Bronchial epithelial cell (primary cell): ENCODE data around the gene ITPR3. TPM values are rescaled to one million over a fixed set of nuclear protein-coding genes. Genes with fewer than 3 reads are reported as not detected.

ENCODE experiments used
- DNase-seq: peaks from one replicate; pipeline ENCODE4 v3.0.0-alpha.2; 2010; ENCODE audit warnings: low read depth
- FAIRE-seq: peaks from 2 replicates; lab custom pipeline; 2011; peaks lifted over from hg19 to GRCh38; lab: Jason Lieb, UNC
- H3K27me3 ChIP-seq: 2 replicates; pipeline ENCODE4 v1.5.1; 2011; ENCODE audit warnings: low read length; ENCODE audit not compliant: control insufficient read depth, insufficient read depth
- H3K36me3 ChIP-seq: 2 replicates; pipeline ENCODE4 v1.5.1; 2011; ENCODE audit warnings: low read length; ENCODE audit not compliant: control insufficient read depth, insufficient read depth
- H3K4me3 ChIP-seq: 2 replicates; pipeline ENCODE4 v1.5.1; 2011; ENCODE audit warnings: mild to moderate bottlenecking, low read depth, low read length, control low read depth
- total RNA-seq: library from RNA; depleted of rRNA; stranded (reverse); fragments of >200 nt; gene quantifications from 2 replicates; pipeline ENCODE4 v1.2.1, GENCODE V29; 2014
- TF ChIP-seq, protein P1 (sequence below): IDR thresholded peaks from 2 replicates; pipeline ENCODE4 v1.5.1; 2011; ENCODE audit warnings: mild to moderate bottlenecking, moderate library complexity, low read length, control low read depth, inconsistent platforms; ENCODE audit not compliant: insufficient read depth, severe bottlenecking

ITPR3 gene
- total RNA-seq, 1 donor from 2014 or later: 95.6 TPM

DNA sequence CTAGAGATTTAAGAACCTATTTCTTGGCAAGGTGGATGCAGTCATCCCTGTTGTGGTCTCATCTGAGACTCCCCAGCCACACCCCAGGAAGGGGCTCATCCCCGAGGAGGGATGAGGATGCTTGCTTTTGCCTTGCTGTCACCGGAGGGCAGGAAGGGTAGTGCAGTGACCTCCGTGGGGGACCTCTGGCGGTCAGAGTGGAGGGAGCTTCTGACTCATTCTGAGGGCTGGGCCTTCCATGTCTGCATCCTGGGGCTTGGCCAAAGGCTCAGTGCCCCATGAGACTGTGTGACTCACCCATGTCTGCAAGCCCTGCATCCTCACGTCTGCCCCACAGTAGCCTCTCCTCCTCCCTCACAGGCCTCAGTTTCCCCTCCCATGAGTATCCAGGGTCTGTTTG lies 51.7 kb downstream of the ITPR3 start:
- FAIRE-seq (peak; percentile 98), DNase-seq (peak; percentile 93)
- TF ChIP-seq, protein P1, sequence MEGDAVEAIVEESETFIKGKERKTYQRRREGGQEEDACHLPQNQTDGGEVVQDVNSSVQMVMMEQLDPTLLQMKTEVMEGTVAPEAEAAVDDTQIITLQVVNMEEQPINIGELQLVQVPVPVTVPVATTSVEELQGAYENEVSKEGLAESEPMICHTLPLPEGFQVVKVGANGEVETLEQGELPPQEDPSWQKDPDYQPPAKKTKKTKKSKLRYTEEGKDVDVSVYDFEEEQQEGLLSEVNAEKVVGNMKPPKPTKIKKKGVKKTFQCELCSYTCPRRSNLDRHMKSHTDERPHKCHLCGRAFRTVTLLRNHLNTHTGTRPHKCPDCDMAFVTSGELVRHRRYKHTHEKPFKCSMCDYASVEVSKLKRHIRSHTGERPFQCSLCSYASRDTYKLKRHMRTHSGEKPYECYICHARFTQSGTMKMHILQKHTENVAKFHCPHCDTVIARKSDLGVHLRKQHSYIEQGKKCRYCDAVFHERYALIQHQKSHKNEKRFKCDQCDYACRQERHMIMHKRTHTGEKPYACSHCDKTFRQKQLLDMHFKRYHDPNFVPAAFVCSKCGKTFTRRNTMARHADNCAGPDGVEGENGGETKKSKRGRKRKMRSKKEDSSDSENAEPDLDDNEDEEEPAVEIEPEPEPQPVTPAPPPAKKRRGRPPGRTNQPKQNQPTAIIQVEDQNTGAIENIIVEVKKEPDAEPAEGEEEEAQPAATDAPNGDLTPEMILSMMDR: peak; percentile 82
- H3K27me3 ChIP-seq: no peaks in the 10 kb centered on the region
- no peak overlapping the region for H3K4me3 ChIP-seq
- H3K36me3 ChIP-seq: peaks cover 66% of the 10 kb centered on the region

DNA sequence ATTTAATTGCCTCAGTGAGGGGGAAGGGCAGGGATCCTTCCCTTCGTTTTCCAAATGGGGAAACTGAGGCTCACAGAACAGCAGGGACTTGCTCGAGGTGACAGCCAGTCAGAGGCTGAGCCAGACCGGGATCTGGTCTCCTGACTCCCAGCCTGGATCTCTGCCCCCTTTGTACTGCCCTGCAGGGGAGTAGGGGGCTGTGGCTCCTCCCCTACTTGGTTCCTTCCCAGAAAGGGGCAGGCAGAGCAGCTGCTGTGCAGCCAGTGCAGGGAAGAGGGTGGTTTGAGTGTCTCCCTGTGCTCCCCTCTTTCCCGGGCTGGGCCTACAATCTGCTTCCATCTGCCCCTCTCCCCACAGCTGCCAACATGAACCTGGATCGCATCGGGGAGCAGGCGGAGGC lies 52.7 kb downstream of the ITPR3 start:
- H3K27me3 ChIP-seq: no peaks in the 10 kb centered on the region
- DNase-seq (no peak), FAIRE-seq (no peak)
- TF ChIP-seq, protein P1: no peak
- no peak overlapping the region for H3K4me3 ChIP-seq
- peaks cover 67% of the 10 kb centered on the region for H3K36me3 ChIP-seq

DNA sequence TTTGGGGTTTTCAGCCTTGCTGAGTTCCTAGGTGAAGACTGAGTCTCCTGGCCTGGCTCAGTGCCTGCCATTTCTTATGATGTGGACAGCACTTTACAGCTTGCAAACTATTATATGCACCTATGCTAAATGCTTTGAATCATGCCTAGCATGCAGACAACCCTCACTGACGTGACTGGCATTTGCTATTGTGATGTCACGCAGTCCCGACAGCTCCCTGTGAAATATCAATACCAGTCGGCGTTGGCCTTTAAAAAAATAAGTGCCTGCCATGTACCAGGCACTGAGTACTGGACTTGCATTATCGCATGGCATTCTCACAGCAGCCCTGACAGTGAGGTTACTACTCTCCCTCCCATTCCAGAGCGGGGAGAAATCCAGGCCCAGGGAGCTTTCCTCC lies 54.8 kb downstream of the ITPR3 start:
- TF ChIP-seq, protein P1: no peak
- H3K4me3 ChIP-seq: no peak overlapping the region
- H3K36me3 ChIP-seq: peaks cover 70% of the 10 kb centered on the region
- FAIRE-seq: no peak
- H3K27me3 ChIP-seq: no peaks in the 10 kb centered on the region
- no peak for DNase-seq

DNA sequence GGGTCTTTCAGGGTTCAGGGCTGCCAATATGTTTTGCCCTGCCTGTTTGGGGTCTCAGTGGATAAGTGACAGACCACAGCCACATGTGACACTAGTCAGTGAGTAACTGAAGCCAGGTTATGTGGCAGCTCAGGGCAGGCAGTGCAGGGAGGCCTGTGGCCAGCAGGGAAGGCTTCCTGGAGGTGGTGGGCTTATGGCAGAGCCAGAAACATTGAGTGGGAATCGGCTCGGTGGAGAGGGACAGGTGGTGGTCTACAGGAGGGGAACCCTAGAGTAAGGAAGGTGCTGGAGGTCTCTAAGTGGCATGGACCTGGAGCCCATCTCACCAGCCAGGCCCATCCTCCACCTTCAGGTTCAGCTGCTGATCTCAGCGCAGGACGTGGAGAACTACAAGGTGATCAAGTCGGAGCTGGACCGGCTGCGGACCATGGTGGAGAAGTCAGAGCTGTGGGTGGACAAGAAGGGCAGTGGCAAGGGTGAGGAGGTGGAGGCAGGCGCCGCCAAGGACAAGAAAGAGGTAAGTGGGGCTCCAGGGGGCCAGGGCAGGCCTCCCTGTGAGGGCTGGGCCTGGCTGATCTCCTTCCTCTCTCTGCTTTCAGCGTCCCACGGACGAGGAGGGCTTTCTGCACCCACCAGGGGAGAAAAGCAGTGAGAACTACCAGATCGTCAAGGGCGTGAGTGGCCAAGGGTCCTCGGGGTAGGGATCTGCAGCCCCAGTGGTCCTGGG lies 55.5 kb downstream of the ITPR3 start:
- H3K36me3 ChIP-seq: peaks cover 69% of the 10 kb centered on the region
- FAIRE-seq (no peak), DNase-seq (no peak)
- H3K4me3 ChIP-seq: no peak overlapping the region
- no peaks in the 10 kb centered on the region for H3K27me3 ChIP-seq
- TF ChIP-seq, protein P1: no peak

DNA sequence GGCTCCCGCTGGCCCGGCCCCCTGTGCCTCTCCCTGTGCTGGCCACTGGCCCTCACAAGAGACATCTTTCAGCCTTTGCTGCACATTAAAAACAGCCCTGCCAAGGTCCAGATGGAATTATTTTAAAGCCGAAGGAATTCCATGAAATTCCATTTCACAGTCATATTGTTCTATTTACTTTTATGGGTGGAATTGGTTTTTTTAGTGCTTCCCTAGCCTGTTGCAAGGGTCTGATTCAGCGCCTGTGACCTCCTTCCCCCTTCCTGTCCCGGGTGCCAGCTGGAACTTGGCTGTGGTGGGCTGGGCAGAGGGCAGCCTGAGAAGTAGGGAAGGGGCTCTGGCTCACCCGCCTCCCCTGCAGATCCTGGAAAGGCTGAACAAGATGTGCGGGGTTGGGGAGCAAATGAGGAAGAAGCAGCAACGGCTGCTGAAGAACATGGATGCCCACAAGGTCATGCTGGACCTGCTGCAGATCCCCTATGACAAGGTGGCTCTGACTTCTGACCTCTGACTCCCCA lies 56.1 kb downstream of the ITPR3 start:
- TF ChIP-seq, protein P1: no peak
- DNase-seq (no peak), FAIRE-seq (no peak)
- Histone ChIP-seq H3K4me3 (no peak overlapping the region), H3K36me3 (peaks cover 69% of the 10 kb centered on the region), H3K27me3 (no peaks in the 10 kb centered on the region)
